Ovary (tissue), 3 donors: ENCODE data around the gene TBX3.

Source experiments
- CTCF ChIP-seq, 3 donors: fragments of 450-650 bp in 2 of 3; fragments of 200-600 bp in 1 of 3; IDR thresholded peaks; one replicate each; pipeline versions ENCODE4 v1.5.1 to v1.8.0; 2016 to 2022; ENCODE audit warnings: antibody characterized with exemption in 3 of 3, mild to moderate bottlenecking in 1 of 3
- POLR2A ChIP-seq: fragments of 450-650 bp; IDR thresholded peaks from one replicate; pipeline ENCODE4 v1.6.1; 2017; ENCODE audit warnings: antibody characterized with exemption, mild to moderate bottlenecking, moderate library complexity
- donor health status: DM: no; HTN: no; CAD: no.

- TF ChIP-seq POLR2A (no peak), CTCF (IDR thresholded peaks at IDR 0.05) (no peak)
Observed at GRCh38 chr12:114631242-114631641, 52.7 kb downstream of the TBX3 start.
